Erythroblast (primary cell): ENCODE measurements around the gene HSD11B2.

Source experiments
- GATA1 ChIP-seq: IDR thresholded peaks from 2 replicates; pipeline ENCODE4 v1.6.1; 2011; ENCODE audit warnings: low read depth, mild to moderate bottlenecking, control low read depth, low read length, moderate library complexity
- POLR2A ChIP-seq: IDR thresholded peaks from 2 replicates; pipeline ENCODE4 v1.6.1; 2011; ENCODE audit warnings: mild to moderate bottlenecking, low read length

DNA sequence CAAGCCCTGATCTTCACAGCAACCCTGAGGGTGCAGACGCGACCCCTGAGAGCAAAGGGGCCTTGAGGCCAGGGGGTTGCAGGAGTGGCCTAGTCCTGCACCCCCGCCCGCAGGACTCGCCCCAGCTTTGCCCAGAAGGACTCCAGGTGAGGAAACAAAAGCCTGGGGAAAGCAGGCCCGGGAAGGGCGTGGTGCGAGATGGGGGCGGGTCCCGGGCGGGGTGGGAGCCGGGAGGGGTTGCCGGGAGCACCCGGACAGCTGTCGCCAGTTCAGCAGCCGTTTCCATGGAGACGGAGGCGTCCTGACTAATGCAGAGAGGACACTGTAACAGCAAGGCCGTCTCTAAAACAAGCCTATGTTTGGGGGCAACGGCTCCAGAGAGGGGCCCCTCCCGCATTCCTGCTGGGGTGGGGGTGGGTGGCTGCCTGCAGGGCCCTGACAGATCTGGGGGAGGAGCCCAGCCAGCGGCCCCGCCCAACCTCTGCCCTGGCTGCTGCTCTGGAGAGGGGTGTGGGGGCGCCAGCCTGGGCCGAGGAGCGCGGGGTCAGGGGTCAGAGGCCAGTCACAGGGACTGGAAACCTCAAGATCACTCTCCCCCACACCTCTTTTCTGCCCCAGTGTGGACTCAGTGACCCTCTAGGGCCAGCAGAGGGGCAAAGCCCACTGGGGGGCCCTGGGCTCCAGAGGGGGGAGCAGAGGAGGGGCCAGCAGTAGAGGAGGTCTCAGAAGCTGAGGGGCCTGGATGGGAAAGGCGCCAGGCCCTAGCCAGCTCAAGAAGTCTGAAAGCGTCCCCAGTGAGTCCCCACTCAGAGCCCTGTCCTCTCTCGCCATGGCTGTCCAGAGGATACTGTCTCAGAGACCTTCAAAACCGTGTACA, 34.5 kb upstream of the HSD11B2 start:
- TF ChIP-seq POLR2A = no peak
- no peak for TF ChIP-seq GATA1
